IPS DF 19.7 (cell line): ENCODE data around the gene TLK1.

ENCODE experiments used
- DNase-seq: peaks from one replicate; pipeline ENCODE4 v3.0.0-alpha.2; 2013; ENCODE audit warnings: low read depth, low spot score

TLK1 gene

DNA sequence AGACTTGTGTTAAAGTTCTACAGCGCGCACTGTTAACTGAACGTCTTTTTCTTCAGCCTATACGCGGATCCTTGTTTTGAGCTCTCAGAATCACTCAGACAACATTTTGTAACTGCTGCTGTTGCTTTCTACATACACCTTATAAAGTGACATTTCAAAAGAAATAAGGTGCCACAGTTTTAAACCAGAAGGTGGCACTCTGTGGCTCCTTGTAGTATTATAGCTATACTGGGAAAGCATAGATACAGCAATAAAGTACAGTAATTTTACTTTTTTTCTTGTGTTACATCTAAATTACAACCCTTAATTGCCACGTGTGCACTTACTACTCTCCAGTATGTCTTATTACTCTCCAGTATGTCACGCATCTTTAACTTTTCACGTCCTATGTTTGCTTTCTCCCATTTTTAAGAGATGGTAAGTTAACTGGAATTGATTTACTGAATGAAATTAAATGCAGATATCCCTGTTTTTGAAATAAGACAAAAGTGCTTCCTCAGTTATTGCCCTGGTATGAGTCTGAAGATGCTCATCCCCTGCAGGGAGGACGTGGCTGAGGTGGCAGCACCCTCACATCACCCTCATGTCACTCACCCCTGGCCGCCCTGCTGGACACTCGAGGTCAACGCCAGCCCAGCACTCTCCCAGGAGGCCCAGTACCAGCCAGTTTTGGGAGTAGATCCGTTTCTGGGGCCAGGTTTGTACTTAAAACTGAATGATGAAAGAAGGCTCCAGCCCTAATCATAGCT is 193.9 kb downstream of the TLK1 start:
- DNase-seq = no peak

DNA sequence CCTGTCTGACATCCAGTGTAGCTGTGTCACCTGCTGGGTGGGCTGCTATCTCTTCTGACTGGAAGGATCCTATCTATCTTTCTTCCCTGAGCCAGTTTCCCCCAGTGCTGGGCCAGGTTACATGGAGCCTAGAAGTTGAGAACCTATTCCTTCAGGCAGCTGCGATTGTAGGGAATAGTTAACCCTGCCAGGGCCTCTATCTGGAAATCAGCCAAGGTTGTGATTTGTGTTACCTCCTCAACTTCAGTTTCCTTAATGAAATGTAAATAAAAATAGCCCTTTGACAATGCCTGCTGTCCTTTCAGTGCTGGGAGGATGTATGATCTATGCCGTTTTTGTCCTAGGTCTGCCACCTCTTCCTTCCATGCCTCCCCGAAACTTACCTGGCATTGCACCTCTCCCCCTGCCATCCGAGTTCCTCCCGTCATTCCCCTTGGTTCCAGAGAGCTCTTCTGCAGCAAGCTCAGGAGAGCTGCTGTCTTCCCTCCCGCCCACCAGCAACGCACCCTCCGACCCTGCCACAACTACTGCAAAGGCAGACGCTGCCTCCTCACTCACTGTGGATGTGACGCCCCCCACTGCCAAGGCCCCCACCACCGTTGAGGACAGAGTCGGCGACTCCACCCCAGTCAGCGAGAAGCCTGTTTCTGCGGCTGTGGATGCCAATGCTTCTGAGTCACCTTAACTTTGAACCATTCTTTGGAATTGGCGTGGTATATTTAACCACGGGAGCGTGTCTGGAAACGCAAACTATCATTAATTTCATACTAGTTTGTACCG is 195.1 kb downstream of the TLK1 start:
- DNase-seq = no peak

DNA sequence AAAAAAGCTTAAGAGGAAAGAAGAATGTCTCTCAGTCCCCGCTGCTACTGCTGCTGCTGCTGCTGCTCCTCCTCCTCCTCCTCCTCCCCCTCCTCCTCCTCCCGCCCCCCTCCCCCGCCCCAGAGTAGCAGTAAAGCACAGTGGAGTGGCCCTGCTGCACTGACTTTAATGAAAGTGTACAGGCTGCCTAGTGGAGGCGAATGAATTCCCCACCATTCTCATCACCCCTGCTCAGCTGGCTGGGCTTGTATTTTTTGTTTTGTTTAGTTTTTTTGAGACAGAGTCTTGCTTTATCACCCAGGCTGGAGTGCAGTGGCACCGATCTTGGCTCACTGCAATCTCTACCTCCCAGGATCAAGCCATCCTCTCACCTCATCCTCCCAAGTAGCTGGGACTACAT is 197.3 kb downstream of the TLK1 start:
- DNase-seq = no peak

DNA sequence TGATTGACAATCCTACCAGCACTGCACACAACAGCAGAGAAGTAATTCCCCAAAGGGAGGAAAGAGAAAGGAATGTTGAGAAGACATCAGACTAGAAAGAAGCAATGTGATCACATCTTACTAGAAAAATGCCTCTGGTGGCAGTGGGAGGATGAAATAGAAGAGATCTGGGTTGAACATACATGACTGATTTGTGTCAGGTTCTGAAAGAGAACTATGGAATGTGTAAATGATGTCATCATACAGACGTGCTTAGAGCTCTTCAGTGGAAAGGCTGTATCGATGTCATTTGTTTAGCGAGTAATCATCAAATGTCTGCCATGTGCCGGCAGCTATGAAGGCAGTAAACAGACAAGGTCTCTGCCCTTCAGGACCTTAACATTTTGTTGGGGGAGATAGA is 206.8 kb downstream of the TLK1 start:
- DNase-seq = no peak

DNA sequence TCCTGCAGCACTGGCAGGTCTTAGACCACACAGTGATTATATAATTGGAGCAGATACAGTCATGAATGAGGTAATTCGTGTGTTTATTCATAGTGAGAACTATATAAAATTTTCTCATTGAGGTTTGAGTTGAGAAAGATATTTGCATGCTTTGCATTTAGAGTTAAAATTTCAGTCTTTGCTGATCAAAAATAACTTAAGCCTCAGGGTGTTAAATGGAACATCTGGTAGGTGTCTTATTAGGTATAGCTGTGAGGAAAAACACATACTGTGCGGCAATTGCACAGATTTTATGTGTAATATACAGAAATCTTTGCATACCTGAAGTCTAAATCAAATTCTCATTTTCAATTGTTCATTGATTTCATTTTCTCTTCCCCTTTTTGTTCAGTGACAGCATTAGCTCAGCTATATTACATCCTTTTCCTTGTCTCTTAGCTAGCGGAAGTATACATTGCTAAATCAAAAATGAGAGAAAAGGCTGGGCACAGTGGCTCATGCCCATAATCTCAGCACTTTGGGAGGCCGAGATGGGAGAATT is 210.4 kb downstream of the TLK1 start:
- DNase-seq = no peak

DNA sequence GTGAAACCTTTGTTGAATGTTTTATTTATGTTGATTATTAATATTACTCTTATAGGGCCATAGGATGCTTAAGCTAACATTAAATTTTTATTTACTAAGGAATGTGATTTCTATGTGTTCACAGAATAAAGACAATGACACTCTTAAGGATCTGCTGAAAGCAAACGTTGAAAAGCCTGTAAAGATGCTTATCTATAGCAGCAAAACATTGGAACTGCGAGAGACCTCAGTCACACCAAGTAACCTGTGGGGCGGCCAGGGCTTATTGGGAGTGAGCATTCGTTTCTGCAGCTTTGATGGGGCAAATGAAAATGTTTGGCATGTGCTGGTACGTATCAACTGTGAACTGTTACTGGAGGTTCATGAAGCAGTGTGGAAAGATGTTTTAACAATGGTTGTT is 211.3 kb downstream of the TLK1 start:
- no peak for DNase-seq

DNA sequence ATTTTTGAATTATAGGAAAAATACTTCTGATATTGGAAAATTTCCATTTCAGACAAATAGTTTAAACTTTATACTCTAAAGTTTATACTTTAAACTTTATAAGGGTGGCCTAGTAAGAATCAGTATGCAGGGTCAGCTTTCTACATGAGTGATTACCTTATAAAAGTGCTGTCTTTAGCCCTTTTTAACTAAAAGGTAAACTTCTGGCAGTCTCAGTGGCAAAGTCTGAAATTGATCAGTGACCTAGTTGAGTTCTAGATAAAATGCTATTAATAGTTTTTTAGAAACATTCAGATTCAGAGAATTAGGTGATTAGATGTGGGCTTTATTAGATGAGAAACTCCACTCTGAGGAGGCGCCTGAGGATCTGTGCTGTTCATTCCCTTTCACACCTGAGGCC is 216.1 kb downstream of the TLK1 start:
- DNase-seq = no peak

DNA sequence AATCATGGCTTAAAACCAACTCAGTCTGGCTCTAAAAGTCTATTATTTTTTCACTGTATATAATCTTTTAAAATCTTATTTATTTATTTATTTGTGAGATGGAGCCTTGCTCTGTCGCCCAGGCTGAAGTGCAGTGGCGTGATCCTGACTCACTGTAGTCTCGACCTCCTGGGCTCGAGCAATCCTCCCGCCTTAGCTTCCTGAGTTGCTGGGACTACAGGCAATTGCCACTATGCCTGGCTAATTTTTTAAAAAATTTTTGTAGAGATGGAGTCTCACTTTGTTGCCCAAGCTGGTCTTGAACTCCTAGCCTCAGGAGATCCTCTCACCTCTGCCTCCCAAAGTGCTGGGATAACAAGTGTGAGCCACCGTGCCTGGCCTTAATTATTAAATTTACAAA is 217.1 kb downstream of the TLK1 start:
- DNase-seq = no peak

DNA sequence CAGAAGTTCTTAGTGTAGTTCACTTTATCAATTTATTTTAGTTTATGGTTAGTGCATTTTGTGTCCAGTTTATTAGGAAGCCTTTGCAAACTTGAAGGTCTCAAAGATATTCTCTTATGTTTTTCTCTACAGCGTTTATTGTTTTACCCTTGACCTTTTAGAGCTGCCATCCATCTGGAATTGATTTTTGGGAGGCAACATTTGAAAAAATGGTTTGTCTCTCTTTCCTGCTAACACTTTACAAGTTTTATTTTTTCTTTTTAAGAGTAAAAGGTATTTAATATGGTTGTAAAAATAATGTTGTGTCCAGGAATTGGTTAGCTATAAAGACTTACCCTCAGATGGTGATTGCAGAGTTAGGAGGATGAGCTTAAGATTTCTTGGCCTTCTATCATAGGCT is 217.7 kb downstream of the TLK1 start:
- DNase-seq = no peak

DNA sequence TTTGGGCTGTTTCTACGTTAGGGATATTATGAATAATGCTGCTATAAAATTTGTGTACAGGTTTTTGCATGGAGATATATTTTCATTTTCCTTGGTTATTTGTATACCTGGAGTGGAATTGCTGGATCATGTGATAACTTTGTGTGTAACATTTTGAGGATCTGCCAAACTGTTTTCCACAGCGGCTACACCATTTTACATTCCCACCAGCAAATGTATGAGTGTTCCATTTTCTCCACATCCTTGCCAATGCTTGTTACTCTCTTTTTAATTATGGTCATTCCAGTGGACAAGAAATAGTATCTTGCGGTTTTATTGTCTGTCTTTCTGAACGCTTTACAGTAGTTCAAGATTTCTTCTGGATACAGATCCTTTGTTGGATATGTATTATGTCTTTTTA is 218.1 kb downstream of the TLK1 start:
- no peak for DNase-seq
